ENCODE results near the gene CLPTM1L.

DNA sequence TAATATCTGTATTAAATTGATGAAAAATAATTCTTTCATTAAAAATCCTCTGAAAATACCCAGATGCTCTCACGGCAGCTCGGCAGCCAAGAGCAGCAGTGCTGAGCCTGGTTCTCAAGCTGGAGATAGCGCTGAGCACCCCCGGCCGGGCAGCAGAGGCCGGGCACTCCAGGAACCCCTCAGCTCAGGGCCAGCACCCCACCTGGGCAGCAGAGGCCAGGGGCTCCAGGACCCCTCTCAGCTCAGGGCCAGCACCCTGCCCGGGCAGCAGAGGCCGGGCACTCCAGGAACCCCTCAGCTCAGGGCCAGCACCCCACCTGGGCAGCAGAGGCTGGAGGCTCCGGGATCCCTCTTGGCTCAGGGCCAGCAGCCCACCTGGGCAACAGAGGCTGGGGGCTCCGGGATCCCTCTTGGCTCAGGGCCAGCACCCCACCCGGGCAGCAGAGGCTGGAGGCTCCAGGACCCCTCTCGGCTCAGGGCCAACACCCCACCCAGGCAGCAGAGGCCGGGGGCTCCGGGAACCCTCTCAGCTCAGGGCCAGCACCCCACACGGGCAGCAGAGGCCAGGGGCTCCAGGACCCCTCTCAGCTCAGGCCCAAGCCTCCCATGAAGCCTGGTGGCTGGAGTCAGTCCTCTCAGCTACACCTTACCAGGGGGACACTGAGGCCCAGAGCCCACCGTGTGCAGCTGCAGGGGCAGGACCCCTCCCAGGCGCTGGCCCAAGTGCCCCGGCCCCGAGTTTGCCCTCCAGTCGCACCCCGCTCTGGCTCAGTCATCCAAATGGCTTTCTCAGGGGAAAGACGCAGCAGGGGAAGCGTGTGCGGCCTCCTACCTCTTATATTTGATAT lies 21.7 kb downstream of the CLPTM1L start:
- TF ChIP-seq, protein P1, sequence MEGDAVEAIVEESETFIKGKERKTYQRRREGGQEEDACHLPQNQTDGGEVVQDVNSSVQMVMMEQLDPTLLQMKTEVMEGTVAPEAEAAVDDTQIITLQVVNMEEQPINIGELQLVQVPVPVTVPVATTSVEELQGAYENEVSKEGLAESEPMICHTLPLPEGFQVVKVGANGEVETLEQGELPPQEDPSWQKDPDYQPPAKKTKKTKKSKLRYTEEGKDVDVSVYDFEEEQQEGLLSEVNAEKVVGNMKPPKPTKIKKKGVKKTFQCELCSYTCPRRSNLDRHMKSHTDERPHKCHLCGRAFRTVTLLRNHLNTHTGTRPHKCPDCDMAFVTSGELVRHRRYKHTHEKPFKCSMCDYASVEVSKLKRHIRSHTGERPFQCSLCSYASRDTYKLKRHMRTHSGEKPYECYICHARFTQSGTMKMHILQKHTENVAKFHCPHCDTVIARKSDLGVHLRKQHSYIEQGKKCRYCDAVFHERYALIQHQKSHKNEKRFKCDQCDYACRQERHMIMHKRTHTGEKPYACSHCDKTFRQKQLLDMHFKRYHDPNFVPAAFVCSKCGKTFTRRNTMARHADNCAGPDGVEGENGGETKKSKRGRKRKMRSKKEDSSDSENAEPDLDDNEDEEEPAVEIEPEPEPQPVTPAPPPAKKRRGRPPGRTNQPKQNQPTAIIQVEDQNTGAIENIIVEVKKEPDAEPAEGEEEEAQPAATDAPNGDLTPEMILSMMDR (IDR thresholded peaks at IDR 0.05 in 8 of 11, conservative IDR thresholded peaks at IDR 0.05 in 3 of 11): no peak
- TF ChIP-seq POLR2AphosphoS5 (IDR thresholded peaks at IDR 0.05) (no peak), POLR2A (IDR thresholded peaks at IDR 0.05) (no peak)
